ENCODE measurements around the gene RAB17. TPM values are rescaled to one million over a fixed set of nuclear protein-coding genes. Genes with fewer than 3 reads are reported as not detected.

The RAB17 gene
- total RNA-seq, 6 experiments from 2014 or later = 57.5 to 129 (median 77.9) TPM

GRCh38 chr2:237568121-237568660 lies 22.3 kb downstream of the RAB17 start:
- no peak overlapping the region for H3K4me3 ChIP-seq
- H3K36me3 ChIP-seq = no peaks in the 10 kb centered on the region
- no peak for TF ChIP-seq CTCF (IDR thresholded peaks at IDR 0.05)
- ATAC-seq (no peak), DNase-seq (no peak)
- intact Hi-C loops (cut with DNase I) = loop anchor here in 1 of 2 donors (5.0 kb wide), 1 partner anchor 51 kb away; no protein-coding TSS in a partner anchor
- no peak overlapping the region for H3K27ac ChIP-seq
- WGBS (ENCODE audit: insufficient coverage, low coverage, low lambda C conversion rate, missing lambda C conversion rate) = 93% methylated on average over 4 of the region's 9 CpGs
- no peaks in the 10 kb centered on the region for H3K27me3 ChIP-seq
- H3K4me1 ChIP-seq = peaks cover 0 to 13% (median 6%) of the 10 kb centered on the region in 4 donors
- H3K9me3 ChIP-seq = no peaks in the 10 kb centered on the region

GRCh38 chr2:237567276-237568029 lies 23.1 kb downstream of the RAB17 start:
- H3K4me3 ChIP-seq = no peak overlapping the region
- TF ChIP-seq CTCF (IDR thresholded peaks at IDR 0.05) = no peak
- TF ChIP-seq POLR2A (IDR thresholded peaks at IDR 0.05) = no peak
- no peaks in the 10 kb centered on the region for H3K36me3 ChIP-seq
- H3K4me1 ChIP-seq = peaks cover 0 to 6% (median 2%) of the 10 kb centered on the region in 4 donors
- ATAC-seq (no peak), DNase-seq (peak in 1 of 3 donors; percentile 17)
- H3K27ac ChIP-seq = no peak overlapping the region
- H3K27me3 ChIP-seq = no peaks in the 10 kb centered on the region
- H3K9me3 ChIP-seq = no peaks in the 10 kb centered on the region
- intact Hi-C loops (cut with DNase I) = loop anchor here in 1 of 2 donors (5.0 kb wide), 1 partner anchor 50 kb away; no protein-coding TSS in a partner anchor
- 87% methylated on average over 7 of the region's 16 CpGs for WGBS (ENCODE audit: insufficient coverage, low coverage, low lambda C conversion rate, missing lambda C conversion rate)

- Histone ChIP-seq H3K4me3 (no peak within 1 kb of the TSS), H3K27me3 (no peaks in the 10 kb centered on the region), H3K9me3 (no peaks in the 10 kb centered on the region), H3K36me3 (no peaks in the 10 kb centered on the region), H3K4me1 (no peaks in the 10 kb centered on the region), H3K27ac (no peak within 1 kb of the TSS)
- no peak for TF ChIP-seq POLR2A (IDR thresholded peaks at IDR 0.05)
- TF ChIP-seq CTCF (IDR thresholded peaks at IDR 0.05) = no peak
- intact Hi-C loops (cut with DNase I) = loop anchor here in 1 of 2 donors (5.0 kb wide), 1 partner anchor 49 kb away; no protein-coding TSS in a partner anchor
- peak; percentile 82 to 91 (median 87) for ATAC-seq
- peak; percentile 56 to 79 (median 75) for DNase-seq
- 58% methylated on average over 4 of the region's 32 CpGs for WGBS (ENCODE audit: insufficient coverage, low coverage, low lambda C conversion rate, missing lambda C conversion rate)
These were observed 23.9 kb downstream of the RAB17 start, which contains the start of gene PRLH for GRCh38 chr2:237566401-237567235. Gene PRLH, plus strand, starts transcription at chr2:237566574. Its CDS starts 0 bp downstream, at chr2:237566574.

- H3K9me3 ChIP-seq = no peaks in the 10 kb centered on the region
- no peak for ATAC-seq
- H3K27me3 ChIP-seq = no peaks in the 10 kb centered on the region
- 100% methylated on average over 1 of the region's 1 CpG for WGBS (ENCODE audit: insufficient coverage, low coverage, low lambda C conversion rate, missing lambda C conversion rate)
- no peaks in the 10 kb centered on the region for H3K36me3 ChIP-seq
- DNase-seq = no peak
- H3K4me3 ChIP-seq = no peak overlapping the region
- no peak overlapping the region for H3K27ac ChIP-seq
- TF ChIP-seq POLR2A (IDR thresholded peaks at IDR 0.05) (no peak), CTCF (IDR thresholded peaks at IDR 0.05) (no peak)
- no peaks in the 10 kb centered on the region for H3K4me1 ChIP-seq
- intact Hi-C loops (cut with DNase I) = loop anchor here in 1 of 2 donors (5.0 kb wide), 1 partner anchor 49 kb away; no protein-coding TSS in a partner anchor
These were observed 24.6 kb downstream of the RAB17 start for GRCh38 chr2:237565974-237566373.

All from right lobe of liver (tissue), 6 donors.